Fibroblast of pulmonary artery (primary cell): Measurements from ENCODE around the gene FIZ1.
A peak's percentile ranks its signal among the peaks of the same experiment; 100 is the strongest.
"Not testable (repeated sequence)": the region's sequence is repeated elsewhere in the genome, so short reads cannot be mapped to it uniquely, and the experiment has no call there.

ENCODE experiments used
- DNase-seq: peaks from one replicate; pipeline ENCODE4 v3.0.0-alpha.2; 2010; ENCODE audit warnings: low read depth
- H3K4me3 ChIP-seq: replicated peaks from 2 replicates; pipeline ENCODE4 v1.5.1; 2011; ENCODE audit warnings: low read depth, mild to moderate bottlenecking, control low read depth, low read length, moderate library complexity
- TF ChIP-seq, protein P1 (sequence below): IDR thresholded peaks from 2 replicates; pipeline ENCODE4 v1.5.1; 2011; ENCODE audit warnings: mild to moderate bottlenecking, control low read depth, low read length, inconsistent platforms; ENCODE audit errors: missing control alignments

The FIZ1 gene

DNA sequence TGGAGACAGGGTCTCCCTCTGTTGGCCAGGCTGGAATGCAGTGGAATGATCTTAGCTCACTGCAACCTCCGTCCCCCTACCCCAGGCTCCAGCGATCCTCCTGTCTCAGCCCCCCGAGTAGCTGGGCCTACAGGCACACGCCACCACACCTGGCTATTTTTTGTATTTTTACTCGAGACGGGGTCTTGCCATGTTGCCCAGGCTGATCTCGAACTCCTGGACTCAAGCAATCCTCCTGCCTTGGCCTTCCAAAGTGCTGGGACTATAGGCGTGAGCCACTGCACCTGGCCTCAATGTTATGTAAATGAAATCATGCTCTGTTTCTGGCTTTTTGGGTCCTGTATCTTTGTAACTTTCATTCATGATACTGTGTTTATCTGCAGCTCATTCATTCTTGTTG lies 10.6 kb downstream of the FIZ1 start:
- TF ChIP-seq, protein P1, sequence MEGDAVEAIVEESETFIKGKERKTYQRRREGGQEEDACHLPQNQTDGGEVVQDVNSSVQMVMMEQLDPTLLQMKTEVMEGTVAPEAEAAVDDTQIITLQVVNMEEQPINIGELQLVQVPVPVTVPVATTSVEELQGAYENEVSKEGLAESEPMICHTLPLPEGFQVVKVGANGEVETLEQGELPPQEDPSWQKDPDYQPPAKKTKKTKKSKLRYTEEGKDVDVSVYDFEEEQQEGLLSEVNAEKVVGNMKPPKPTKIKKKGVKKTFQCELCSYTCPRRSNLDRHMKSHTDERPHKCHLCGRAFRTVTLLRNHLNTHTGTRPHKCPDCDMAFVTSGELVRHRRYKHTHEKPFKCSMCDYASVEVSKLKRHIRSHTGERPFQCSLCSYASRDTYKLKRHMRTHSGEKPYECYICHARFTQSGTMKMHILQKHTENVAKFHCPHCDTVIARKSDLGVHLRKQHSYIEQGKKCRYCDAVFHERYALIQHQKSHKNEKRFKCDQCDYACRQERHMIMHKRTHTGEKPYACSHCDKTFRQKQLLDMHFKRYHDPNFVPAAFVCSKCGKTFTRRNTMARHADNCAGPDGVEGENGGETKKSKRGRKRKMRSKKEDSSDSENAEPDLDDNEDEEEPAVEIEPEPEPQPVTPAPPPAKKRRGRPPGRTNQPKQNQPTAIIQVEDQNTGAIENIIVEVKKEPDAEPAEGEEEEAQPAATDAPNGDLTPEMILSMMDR = no peak
- H3K4me3 ChIP-seq = no peak overlapping the region

DNA sequence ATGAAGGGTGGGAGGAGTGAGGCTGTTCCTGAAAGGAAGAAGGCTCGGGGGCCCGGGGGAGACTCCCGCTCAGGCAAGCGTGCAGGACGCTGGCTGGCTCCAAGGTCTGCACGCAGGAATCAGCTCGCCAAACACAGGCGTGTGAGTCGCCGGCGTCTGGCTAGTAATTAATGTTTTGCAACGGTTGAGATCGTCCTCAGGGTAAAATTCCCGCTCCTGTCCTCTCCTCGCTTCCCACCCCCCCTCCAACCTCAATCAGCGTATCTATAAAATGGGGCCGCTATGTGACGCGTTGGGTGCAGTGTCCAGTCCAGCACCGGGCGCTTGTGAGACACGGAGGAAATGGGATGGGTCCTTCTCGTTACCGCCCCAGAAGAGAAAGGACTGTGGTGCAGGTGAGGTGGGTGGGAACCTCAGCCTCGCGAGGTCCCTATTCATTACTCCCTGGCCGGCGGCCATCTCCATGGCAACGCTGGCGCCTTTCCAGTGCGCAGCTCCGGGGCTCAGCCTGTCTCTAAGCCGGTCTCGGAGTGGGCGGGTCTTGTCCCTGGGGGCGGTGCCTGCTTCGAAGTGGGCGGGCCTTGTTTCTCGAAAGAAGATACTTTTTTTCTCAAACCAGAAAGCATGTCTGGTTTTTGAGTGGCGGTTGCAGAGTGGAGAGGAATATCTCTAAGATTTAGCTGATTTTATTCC lies 12.2 kb downstream of the FIZ1 start:
- TF ChIP-seq, protein P1 = no peak
- DNase-seq = peak; percentile 95
- H3K4me3 ChIP-seq = peak overlapping the region; percentile 52

More for the DNA sequence above, 10.6 kb downstream of the FIZ1 start:
- no peak for DNase-seq

DNA sequence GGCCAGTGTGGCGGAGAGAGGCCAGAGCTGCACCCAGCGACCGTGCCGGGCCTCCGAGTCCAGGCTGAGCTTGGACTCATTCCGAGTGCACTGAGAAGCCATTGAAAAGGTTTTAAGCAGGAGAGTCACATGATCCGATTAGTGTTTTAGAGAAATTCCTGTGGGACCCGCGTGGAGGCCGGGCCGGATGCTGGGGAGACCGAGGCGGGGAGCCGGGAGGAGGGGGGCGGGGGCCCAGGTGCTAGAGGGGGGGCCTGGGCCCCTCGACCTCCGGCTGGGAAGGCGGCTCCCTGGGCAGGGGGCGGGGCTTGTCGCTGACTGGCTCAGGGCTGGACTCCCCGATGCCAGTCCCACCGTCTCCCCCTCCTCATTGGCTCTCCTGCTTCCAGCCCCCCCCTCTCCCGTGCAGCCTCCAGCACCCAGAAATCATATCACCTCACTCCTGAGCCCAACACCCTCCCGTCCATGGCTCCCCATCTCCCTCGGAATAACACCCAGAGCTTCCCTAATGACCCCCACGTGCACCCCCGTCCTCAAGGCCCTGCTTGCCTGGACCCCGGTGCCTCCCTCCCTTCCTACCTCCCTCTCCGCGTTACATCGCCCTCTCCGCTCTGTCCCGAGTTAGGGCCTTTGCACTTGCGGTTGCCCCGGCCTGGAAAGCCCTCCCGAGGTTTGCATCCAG lies 13.5 kb downstream of the FIZ1 start:
- peak overlapping the region; percentile 44 for H3K4me3 ChIP-seq
- TF ChIP-seq, protein P1 = no peak
- peak; percentile 79 for DNase-seq

DNA sequence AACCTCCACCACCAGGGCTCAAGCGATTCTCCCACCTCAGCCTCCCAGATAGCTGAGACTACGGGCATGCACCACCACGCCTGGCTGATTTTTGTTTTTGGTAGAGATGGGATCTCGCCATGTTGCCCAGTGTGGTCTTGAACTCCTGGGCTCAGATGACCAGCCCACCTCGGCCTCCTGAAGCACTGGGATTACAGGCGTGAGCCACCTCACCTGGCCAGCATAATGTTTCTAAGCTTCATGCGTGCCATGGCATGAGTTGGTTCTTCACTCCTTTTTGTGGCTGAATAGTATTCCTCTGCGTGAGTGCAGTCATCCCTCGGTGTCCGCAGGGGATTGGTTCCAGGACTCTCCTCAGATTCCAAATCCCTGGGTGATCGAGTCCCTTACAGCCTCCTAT lies 14.4 kb downstream of the FIZ1 start:
- H3K4me3 ChIP-seq = no peak overlapping the region
- TF ChIP-seq, protein P1 = no peak
- no peak for DNase-seq

DNA sequence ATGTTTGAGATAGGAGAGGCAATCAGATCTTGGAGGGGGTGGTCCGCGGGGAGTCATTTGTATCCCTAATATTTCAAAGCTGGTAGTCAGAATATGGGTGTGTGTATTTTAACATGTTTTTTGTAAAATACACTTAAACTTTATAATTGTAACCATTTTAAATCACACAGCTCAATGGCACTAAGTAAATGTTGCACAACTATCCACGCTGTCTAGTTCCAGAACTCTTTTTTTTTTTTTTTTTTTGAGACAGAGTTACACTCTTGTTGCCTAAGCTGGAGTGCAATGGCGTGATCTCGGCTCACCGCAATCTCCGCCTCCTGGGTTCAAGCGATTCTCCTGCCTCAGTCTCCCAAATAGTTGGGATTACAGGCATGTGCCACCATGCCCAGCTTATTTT lies 15.4 kb downstream of the FIZ1 start:
- not testable (repeated sequence) for H3K4me3 ChIP-seq, DNase-seq

DNA sequence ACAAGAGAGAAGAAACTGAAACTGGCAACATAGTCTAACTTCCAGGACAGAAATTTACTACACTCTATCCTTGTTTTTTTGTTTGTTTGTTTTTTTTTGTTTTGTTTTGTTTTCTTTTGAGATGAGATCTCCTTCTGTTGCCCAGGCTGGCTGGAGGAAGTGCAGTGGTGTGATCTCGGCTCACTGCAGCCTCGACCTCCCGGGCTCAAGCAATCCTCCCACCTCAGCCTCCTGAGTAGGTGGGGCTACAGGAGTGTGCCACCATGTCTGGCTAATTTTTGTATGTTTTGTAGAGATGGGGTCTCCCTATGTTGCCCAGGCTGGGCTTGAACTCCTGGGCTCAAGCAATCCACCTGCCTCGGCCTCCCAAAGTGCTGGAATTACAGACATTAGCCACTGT lies 17.0 kb downstream of the FIZ1 start:
- H3K4me3 ChIP-seq, DNase-seq: not testable (repeated sequence)

DNA sequence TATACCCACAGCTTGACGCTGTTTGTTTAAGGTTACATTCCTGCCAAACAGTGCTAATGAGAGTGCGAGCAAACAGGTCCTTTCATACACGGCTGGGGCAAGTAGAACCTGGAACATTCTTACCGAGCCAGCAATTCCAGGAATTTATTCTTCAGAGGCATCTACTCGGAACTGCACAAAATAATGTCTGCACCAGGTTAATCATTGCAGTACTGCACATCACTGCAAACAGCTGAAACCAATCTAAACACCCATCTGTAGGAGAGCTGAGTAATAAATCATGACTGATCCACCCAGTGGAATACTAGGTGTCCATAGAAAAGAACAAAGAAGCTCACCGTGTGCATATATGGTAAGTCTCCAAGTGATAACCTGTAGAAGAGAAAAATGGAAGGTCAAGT lies 17.5 kb downstream of the FIZ1 start:
- no peak overlapping the region for H3K4me3 ChIP-seq
- TF ChIP-seq, protein P1 = no peak
- DNase-seq = no peak
